ENCODE measurements around the gene SH3PXD2A.

- TF ChIP-seq, protein P1, sequence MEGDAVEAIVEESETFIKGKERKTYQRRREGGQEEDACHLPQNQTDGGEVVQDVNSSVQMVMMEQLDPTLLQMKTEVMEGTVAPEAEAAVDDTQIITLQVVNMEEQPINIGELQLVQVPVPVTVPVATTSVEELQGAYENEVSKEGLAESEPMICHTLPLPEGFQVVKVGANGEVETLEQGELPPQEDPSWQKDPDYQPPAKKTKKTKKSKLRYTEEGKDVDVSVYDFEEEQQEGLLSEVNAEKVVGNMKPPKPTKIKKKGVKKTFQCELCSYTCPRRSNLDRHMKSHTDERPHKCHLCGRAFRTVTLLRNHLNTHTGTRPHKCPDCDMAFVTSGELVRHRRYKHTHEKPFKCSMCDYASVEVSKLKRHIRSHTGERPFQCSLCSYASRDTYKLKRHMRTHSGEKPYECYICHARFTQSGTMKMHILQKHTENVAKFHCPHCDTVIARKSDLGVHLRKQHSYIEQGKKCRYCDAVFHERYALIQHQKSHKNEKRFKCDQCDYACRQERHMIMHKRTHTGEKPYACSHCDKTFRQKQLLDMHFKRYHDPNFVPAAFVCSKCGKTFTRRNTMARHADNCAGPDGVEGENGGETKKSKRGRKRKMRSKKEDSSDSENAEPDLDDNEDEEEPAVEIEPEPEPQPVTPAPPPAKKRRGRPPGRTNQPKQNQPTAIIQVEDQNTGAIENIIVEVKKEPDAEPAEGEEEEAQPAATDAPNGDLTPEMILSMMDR (IDR thresholded peaks at IDR 0.05), result no peak
- no peak for TF ChIP-seq POLR2A (IDR thresholded peaks at IDR 0.05)
Measured at GRCh38 chr10:103583871-103584215, 271.5 kb downstream of the SH3PXD2A start.
